DMS53 (cell line): Measurements from ENCODE around the gene SLC6A18.

Source experiments
- DNase-seq: peaks from one replicate; lab custom pipeline; 2025; lab: John Stamatoyannopoulos, UW

Gene SLC6A18

DNA sequence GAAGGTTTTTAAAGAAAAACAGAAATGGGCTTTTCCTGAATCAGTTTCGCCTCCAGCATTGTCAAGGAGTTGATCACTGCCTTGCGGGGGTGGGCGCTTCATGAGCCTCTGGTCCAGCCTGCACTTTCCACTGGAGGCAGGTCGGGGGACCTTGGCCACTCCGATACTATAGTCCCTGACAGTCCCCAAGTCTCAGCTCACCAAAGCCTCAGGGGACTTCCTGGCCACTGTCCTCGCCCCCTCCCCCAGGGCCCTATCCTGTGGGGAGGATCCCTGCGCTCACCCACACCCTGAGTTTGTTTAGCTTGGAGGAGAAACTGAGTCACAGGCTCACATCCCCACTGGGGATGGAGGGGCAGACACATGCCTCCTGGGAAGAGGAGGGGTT, 22.4 kb upstream of the SLC6A18 start:
- DNase-seq, result no peak

DNA sequence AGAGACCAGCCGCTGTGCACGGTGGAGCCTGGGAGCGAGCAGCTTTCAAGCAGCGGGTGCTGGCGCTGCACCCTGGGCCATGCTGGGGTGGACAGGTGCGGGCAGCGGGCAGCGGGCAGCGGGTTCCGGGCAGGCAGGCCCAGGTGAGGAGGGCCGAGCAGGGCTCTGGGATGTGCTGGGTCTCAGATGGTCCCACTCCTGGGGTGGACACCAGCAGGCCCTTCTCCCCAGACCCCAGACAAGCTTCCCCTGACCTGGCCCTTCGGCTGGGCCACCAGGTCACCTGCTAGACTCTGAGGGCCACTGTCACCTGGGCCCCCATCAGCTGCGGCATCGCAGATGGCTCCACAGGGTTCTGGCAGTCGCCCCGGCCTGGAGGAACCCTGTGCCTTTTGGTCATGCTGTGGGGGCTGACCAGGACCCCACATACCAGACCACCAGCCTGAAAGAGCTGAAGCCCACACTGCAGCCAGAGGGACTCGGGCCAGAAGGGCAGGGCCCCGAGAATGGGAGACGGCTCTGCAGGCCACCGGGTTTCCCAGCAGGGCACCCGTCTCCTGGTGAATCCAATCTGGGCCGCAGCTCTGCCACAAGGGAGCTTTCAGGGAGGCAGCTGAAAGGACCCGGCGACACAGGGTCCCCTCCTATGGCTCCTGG, 21.7 kb upstream of the SLC6A18 start:
- DNase-seq, result no peak

DNA sequence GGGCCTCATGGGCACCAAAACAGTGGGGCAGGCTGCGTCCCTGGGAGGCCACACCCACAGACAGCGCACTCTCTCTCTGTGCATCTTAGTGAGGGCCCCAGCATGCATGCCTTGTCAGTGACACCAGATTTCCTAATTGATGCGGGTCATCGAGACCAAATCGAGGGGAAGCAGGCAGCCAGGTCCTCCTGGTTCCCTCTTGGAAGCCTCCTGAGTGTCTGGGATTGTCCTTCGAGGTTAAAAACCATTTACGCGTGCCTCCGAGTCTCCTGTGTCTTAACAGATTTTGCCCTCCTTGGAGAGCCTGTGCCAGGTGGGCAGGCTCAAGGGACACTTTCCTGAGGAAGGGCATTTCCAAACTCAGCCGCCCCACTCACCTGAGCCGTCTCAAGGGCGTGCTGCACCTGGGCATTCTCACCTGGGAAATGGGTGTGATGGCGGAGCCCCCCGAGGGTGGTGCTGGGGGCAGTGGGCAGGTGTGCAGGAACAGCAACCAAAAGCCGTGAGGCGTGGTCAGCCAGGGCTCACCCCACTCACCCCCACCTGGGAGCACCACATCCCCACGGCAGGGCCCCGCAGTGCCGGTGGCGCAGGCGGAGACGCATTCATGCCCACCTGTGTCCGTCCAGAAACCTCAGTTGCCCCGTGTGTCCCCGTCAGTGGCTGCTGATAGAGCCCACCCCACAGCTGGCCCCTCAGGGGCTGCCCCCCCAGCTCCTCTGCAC, 21.1 kb upstream of the SLC6A18 start:
- DNase-seq, result no peak

DNA sequence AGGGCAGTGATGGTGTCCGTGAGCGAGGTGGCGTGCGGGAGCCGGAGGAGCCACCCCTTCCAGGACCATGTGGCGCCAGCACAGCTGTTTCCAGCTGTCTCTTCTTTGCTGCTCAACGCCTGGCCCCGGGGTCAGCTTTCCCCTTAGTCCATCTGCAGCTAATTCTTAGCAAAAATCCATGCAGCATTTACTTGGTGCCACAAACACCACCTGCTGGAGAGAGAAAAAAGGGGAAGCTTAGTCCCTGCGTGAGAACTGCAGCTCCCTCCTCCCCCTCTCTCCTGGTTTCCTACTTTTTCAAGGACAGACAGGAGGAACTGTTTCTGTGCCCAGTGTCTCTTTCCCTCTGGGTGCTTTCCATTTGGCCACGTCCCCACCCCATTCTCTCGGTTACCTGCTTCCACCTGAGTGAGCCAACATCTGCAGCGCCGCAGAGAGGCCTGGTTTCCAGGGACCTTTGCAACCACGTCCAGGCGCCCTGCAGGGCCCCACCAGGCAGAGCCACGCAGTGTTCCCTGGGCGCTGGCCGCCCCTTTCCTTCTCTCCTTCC, 20.4 kb upstream of the SLC6A18 start:
- peak; percentile 78 for DNase-seq

DNA sequence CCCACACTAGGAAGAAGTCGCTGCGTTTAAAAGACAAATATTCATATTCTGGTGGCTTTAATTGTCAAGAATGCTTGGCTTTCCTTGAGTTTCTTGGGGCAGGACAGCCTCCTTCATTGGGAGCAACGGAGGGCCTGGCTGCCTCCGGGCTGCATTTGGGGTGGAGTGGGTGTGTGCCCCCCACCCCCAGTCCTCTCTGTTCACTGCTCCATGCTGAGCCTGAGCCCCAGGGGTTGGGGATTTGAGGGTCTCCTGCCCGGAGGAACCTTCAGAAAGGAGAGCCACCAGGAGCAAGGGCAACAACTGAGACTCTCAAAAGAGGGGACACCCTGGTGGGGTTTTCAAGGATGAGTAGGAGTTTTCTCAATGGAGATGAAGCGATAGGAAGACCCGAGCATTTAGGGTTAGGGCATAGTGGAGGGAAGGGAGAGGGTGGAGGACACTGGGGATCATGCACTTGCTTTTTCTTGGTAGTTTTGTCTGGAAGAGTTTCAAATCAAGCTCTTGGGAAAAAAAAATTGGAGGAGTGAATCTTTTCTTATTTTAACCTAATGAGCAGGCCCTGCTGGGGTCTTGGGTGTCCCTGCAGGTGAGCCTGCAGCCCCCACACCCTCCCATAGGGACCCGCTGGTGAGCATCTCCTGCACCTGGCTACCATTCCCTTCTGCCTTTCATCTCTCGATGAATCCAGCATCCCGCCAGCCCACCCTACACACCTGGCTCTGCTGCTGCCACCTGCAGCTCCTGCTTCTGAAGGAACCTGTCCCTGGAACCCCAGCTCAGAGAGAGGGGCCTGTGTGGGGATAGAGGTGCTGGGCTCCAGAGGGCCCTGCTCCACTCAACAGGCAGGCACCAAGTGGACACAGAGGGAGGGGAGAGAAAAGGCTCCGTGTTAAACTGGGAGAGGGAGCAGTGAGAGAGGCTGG, 19.7 kb upstream of the SLC6A18 start:
- no peak for DNase-seq

DNA sequence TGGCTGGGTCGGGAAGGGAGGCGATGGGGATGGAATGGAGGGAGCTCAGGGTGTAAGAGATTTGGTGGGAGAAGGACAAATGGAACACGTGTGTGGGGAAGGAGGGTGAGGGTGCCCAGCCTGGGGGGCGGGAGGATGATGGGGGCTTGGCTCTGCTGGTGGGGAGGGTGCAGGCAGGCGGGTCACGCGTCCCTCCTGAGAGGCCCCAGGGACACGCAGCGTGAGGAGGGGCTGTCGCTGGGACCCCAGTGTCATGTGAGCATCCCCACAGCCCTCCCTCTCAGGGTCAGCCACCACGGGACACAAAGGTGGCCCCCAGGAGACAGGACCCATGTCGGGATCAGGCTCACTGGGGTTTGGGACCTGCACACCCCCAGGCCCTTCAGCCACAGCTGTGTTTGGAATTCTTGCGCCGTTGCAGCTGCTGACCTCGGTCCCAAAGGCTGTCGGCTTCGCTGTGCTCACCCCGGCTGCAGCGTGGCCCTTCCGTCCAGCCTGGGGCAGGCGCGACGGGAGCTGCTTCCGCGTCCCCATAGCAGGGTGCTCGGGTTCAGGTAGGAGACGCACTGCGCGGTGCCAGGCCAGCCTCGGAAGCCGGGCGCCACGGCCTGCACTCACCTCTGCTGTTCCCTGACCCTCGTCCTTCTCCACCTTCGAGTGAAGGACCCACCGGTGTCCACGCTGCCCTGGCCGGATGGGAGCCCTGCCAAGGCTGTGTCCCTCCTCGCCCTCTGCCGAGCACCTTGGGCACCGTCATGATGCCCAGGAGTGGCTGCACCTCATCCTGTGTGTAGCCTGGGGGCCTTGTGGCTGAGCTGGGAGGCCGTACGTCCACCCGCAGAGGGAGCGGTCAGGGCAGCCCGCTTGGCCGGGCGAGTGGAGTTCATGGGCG, 18.4 kb upstream of the SLC6A18 start:
- DNase-seq, result no peak

DNA sequence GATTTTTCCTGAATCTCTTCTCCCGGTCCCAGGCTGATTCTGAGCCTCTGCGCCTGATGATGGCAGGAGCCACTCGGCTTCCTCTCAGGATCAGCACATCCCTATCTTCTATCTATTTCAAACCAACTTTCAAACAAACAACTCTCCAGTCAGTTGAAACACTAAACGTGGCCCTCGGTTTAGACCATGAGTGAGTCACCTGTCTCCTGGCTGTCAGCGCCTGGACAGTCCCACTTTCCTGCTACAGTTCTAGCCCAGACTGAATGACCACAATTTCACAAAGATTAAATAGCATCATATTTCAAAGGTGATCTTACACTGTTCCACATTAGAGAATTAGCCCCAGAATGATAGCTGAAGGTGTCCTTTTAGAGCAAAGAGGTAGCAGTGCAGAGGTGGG, 17.6 kb upstream of the SLC6A18 start:
- DNase-seq, result peak; percentile 32

DNA sequence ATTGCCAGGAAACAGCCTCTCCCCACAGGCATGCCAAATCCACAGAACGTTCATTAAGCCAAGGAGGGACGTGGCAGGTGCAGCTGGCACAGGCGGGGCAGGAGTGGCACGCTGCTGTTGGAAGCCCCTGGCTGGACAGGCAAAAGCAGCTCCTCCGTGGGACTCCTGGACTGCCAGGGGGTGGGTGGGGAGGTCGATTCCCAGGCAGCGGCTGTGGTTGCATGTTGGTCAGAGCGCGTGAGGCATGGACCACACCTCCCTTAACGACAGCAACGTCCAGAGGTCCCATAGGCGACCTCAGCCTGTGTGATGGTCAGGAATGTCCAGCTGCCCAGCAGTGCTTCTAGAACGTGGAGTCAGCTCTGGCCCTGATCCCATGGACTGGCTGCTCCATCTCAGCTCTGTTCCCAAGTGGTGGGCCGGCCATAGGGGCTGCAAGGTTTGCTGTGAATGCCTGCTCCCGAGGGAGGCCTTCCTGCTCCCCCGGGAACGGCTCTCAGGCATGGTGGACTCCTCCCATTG, 16.9 kb upstream of the SLC6A18 start:
- no peak for DNase-seq

DNA sequence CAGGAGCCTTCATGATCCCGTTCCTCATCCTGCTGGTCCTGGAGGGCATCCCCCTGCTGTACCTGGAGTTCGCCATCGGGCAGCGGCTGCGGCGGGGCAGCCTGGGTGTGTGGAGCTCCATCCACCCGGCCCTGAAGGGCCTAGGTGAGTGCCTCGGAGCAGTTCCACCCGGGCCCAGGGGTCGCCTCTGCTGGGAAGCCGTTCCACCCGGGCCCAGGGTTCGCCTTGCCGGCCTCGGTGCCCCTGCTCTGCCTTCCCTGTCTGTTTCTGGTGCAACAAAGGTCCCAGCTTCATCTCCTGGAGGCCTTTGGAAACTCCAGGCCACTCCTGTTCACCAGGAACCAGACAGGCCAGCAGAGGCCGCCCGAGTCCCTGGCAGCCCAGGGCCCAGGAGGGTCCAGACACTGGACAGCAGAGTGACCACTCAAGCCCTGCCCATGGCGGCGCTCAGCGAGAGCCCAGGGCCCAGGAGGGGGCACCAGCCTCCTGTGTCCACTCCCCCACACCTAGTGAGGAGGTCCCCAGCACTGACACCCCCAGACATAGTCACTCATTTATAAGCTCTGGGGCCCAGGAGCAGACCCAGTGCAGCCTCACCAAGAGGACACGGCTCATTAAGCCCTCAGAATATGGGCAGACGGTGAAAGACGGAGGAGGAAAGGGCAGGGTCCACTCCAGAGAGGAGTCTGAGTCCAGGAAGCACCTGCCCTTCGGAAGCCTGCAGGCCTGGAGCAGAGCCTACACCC, 16.3 kb upstream of the SLC6A18 start:
- DNase-seq, result peak; percentile 88

DNA sequence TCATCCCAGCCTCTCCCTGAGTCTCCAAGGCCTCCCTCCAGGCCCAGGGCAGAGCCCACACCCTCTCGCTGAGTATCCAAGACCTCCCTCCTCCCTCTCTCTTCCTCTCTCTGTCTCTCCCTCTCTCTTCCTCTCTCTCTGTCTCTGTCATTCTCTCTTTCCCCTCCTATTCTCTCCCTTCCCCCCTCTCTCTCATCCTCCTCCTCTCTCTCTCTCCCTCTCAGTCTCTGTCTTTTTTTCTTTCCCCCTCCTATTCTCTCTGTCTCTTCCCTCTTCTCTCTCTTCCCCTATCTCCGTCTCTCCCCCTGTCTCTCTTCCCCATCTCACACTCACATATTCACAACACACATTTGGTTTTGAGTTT, 15.7 kb upstream of the SLC6A18 start:
- DNase-seq, result no peak

DNA sequence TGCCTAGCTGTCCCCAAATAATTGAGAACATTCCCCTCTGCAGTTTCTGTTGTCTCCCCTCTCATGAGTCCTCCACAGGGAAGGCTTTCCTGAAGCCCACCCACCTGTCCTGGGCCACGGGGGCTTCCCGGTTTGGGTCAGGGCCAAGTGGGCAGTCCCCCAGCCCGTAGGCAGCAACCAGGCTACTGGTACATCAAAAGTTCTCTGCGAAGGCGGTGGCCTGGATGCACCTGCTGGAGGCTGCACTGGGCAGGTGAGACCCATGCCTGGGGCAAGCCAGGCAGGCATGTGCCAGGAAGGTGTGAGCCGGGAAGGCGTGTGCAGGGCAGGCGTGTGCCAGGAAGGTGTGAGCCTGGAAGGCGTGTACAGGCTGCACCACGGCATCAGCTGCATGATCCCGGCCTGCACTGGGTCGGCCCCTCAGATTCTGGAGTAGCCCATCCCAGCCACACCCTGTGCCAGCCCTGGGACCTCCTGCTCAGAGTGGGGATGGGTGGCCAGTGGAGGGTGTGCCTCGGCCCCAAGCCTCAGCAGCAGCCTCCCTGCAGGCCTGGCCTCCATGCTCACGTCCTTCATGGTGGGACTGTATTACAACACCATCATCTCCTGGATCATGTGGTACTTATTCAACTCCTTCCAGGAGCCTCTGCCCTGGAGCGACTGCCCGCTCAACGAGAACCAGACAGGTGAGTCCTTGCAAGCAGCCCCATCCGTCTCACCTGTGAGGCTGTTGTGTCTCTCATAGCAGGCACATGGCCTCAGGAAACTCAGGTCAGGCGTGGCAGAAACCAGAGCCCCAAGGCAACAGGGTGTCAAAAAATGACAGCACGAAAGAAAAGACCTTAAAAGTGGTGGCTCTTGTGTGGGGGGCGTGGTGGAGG, 15.0 kb upstream of the SLC6A18 start:
- DNase-seq, result no peak

DNA sequence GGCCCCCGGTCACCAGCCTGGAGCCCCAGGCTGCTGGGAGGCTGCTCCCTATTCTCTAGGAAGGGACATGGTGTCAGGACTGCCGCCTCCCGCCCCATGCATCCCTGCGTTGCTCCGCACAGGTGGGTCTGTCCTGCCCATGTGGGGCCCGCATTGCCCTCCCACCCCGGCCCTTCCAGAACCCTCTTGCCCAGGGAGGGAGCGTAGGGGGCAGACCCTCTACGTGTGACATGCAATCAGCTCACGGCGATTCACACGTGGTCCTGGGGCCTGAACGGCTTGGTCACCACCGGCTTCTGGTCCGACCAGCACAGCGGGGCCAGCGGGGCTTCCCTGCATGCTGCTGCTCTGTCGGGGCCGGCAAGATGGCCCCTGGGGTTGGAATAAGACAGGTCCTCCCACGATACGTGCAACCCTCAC, 14.3 kb upstream of the SLC6A18 start:
- no peak for DNase-seq

DNA sequence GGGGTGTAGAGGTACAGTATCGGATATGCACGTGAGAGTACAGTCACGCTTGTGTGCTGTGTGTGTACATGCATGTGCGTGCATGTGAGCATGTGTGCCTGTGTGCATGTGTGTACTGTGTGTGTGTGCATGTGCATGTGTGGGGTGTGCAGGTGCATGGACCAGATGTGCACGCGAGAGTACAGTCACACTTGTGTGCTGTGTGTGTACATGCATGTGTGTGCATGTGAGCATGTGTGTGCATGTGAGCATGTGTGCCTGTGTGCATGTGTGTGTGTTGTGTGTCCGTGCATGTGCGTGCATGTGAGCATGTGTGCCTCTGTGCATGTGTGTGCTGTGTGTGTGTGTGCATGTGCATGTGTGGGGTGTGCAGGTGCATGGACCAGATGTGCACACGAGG, 13.5 kb upstream of the SLC6A18 start:
- DNase-seq, result no peak

DNA sequence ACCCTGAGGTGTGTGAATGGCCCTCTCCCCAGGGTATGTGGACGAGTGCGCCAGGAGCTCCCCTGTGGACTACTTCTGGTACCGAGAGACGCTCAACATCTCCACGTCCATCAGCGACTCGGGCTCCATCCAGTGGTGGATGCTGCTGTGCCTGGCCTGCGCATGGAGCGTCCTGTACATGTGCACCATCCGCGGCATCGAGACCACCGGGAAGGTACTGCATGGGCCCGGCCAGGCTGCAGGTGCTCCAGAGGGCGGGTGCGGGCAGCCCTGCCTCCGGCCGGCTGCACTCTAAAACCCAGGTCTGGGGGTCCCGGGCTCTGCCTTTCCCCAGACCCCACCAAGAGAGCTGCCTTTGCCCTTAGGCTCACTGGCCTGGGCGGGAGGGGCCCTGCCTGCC, 12.9 kb upstream of the SLC6A18 start:
- DNase-seq, result no peak

DNA sequence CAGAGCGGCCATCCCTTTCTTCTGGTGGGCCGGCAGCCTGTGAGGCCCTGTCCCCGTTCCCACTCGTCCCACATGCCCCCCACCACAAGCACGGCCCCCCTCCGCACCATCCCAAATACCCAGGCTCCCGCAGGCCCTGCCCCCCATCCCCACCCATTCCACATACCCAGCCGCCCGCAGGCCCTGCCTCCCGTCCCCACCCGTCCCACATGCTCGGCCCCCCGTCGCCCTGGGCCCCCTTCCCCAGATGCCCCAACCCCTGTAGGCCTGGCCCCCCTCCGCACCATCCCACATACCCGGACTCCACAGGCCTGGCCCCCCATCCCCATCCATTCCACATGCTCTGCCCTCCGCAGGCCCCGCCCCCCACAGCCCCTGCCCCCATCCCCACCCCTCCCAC, 12.3 kb upstream of the SLC6A18 start:
- no peak for DNase-seq

DNA sequence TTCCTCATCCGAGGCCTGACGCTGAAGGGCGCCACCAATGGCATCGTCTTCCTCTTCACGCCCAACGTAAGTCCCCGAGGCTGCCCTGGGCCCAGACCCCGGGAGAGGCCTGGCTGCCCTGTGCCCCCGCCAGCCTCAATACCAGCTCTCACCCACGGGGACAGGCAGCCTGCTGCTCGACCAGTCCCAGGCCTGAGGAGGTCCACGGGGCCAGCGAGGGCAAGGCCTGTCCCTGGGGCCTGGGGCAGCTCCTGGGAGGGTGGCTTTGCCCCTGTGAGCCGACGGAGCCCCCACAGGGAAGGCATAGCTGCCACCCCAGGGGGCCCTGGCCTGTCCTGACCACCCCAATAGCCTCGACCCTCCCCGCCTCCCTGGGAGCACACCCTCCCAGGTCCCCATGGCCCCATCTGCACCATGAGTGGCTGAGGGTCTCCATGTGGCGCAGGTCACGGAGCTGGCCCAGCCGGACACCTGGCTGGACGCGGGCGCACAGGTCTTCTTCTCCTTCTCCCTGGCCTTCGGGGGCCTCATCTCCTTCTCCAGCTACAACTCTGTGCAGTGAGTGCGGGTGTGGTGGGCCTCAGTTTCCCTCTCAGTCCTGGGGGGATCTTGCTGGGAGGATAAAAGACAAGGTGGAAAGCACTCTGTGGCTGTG, 11.5 kb upstream of the SLC6A18 start:
- no peak for DNase-seq

DNA sequence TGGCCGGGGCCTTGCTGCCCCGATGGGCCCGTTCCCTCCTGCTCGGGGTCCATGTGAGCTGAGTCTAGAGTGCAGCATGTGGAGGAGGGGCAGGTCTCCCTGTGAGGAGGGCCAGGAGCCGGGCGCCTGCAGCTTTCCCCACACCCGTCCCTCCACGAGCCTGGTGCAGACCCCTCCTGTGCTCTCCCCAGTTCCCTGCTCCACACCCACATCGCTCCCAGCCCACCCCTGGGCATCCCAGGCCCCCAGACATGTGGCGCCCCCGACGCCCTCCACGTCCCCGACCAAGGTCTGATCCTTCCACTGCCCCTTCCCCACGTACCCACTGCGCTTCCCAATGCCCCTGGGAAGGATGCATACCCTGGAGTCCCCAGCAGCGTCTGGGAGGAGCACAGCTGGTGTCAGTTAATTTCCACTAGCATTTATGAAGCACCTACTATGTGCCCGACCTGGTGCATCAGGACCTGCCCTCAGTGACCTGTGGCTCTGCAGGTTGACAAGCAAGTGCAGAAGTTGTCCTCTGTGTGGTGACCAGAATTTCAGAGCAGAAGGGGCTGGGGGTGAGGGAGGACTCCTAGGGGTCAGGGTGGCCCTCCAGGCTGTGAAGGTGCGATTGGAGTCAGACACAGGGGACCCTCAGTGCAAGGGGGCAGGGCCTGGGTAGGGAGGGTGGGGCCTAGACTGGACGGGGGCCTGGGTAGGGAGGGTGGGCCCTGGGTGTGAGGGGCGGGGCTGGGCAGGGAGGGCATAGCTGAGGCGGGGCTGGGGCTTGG, 10.8 kb upstream of the SLC6A18 start:
- no peak for DNase-seq

DNA sequence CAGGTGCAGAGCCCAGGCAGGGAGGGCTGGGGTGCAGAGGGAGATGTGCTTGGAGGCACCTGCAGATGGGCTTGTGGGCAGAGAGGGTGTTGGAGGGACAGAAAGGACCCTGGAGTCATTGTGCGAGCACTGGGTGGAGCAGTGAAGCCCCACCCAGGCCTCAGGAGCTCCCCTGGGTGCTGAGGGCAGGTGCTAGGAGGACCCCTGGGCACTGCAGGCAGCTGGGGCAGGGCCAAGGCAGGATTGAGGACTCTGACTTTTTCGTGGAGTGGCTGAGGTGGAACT, 10.3 kb upstream of the SLC6A18 start:
- DNase-seq, result no peak
